Measurements from ENCODE around the gene RNLS.

RNLS gene

DNA sequence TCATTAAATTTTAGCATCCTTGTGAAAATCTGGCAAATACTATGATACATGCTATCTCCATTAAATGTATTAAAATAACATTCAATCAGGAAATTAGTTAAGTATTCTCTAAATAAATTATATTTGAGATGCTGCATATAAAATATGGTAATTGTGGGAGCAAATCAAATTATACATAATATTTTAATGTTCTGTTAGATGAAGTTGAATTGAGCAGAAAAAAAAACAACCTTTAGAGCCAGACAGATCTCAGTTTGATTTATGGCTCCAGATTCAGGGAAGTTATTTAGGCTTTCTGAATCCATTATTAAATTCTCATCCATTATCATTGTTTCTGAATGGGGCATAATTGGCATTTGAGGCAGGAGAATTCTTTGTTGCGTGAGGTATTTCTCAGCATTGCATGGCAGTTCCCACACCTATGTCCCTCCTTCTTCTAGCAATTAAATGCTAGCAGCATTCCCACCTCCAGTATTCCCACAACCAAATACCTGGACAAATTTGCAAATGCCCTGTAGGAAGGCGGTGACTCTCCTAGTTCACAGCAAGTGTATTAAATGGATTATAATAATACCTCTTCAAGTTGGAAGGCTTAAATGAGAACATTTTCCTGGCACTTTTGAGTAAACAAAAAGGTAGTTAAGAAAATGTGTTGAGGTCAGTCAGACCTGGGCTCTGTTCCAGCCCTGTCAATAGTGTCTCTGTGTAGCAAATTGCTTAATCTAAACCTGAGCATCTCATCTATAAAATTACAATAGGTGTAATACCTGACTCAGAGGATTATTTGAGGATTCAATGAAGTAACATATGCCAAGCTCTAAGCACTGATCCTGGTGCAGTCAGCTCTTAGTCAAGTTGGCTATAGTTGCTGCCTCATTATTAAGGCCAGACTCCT, 108.9 kb downstream of the RNLS start:
- DNase-seq = no peak

DNA sequence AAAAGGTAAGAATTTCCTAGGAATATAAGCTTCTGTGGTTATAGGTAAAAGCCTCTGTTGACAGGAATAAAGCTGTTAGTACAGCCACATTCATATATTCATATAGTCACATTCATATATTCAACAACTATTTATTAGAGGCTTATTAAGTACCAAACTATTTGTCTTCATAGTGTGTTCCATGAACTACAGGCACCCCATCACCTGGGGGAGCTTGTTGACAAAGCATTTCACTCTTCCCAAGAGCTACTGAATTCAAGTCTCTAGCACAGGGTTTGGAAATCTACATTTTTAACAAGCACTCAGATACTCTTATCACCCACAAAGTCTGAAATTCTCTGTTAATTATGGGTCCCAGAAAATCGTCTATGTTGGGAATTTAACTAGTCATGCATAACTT, 110.6 kb downstream of the RNLS start:
- no peak for DNase-seq

DNA sequence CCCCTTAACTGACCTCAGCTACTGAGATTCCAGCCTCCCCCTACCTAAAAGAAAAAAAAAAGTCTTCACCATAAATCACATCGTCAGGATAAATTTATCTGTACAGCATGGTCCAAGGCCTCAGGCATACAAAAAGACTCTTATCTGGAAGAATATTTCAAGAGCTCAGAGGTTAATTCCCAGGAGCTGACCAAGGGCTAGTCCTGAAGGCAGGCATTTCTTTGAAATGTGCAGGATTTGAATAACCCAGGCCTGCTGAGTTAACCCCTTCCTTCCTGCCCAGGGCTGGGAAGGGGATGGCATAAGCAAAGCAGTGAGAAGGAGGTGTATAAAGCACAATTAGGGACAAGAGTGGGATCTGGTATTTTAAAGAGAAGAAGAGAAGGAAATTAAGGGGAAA, 111.2 kb downstream of the RNLS start:
- no peak for DNase-seq

DNA sequence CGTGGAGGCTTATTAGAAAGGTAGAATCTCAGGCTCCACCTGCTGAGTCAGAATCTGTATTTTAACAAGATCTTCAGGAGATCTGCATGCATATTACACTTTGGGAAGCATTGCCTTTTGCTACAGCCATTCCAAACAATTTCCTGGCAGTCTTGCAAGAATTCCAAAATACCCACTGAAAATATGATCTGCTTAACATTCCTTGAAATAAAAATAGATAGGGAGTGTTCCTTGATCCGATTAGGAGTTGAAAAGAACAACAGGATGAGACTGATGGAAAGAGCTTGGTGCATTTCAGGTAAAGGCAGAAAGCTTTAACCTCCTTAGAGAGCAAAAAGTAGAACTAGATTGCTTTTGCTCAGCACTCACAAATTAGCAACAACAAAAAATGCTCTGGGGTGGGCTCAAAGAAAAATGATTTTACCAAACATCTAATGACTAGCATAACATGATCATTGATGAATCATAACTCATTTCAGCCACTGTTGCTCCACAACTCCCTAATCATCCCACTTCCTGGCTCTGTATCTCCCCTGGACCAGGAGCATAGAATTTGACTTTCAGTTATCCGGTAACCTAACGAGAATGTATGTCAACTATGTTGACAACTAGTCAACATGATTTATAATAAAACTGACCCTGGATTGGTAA, 115.2 kb downstream of the RNLS start:
- no peak for DNase-seq

DNA sequence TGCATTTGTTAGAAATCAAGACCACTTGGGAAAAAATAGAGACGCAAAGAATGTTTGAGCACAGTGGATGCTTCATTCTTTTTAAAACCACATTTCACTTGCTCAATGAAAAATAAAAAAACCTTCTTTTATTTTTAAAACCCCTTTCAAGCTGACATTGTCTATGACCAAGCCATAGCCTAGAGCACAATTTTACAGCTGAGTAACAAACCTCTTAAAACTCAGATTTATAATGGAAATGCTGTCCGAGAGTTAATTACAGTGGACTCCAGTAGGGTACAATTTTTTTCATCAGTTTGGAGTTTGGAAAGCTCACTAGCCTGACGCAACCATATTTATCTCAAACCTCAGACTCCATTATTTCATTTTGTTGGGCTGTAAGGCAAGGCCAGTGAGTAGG, 116.3 kb downstream of the RNLS start:
- DNase-seq = no peak

DNA sequence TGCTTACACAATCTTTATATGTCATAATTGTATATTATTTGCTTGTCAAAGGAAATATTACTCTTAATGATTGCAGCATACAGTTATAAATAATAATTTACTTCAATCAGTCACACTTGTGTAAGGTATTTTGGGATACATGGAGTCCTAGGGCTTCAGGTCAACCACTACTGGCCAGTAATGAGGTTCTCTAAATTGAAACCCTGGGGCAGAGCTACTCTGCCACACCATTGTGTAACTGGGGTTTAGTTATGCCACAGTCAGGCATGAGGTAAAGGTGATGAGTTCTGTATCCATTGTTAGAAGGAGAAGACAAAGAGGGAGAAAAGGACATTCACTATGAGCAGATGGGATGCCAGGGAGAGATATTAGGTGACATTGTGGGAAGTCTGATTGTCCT, 117.4 kb downstream of the RNLS start:
- no peak for DNase-seq

DNA sequence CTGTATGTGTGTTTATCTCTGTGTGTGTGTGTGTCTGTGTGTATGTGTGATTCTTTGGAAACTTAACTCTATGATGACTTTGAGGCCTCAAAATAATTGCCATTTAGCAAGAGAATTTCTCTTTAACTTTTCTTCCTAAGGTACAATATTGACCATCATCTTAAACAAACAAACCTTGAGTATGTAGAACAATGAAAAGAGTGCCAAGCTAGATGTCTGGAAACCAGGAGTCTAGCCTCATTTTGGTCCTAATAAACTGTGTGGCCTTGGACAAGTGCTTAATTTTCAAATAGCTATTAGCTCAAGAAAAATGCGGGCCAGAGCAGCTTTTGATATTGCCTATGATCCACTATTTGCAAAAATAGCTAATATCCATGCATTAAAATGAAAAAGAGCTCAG, 119.3 kb downstream of the RNLS start:
- DNase-seq = no peak

DNA sequence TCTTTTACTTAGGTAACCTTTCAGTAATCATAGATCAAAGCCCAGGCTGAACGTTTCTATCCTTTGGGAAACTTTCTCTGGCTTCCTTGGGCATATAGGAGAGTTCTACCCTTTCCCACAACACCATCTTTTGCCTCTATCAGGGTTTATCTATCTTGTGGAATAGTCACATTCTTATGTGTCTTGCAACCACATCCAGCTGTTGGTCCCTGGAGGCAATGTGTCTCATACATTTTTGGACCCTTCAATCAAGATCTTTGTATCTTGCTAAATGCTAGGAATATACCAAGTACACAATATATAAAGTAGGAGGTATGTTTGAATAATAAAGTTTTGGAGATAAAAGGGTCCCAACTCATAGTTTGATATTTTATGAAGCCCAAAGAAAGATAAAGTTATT, 121.7 kb downstream of the RNLS start:
- DNase-seq = no peak

DNA sequence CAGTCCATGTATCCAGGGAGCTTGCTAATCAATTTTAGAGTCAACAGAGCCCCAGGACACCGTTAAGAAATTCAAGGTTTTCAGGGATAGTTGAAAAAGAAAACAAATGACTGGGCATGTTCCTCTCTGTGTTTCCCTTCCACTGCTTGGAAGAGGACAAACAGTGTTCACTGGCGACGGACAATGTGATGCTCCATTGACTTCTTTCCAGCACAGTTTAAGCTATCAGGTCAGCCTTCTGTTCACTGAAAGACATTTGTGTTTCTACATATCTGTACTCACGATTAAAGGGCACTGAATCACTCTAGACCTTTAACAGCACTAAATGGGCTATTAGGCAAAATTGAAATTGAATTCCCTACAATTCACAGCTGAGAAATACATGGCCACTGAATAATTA, 123.6 kb downstream of the RNLS start:
- DNase-seq = no peak

DNA sequence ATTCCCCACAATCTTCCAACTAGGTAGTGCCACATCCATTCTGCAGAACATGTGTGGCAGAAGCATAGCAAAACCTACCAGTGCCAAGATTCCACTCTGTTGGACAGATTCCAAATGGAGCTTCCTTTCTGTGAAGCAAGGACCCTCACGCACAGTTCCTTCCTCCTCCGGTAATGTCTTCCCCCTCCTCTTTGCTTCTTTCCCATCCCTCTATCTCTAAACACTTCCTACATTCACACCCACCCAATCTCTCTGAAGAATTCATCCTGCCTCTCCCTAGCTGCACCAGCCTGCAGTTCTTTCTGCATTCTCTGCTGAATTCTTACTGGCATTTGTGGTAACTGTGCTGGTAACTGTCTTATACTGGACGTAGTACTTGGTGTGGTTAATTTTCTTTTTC, 124.9 kb downstream of the RNLS start:
- no peak for DNase-seq

DNA sequence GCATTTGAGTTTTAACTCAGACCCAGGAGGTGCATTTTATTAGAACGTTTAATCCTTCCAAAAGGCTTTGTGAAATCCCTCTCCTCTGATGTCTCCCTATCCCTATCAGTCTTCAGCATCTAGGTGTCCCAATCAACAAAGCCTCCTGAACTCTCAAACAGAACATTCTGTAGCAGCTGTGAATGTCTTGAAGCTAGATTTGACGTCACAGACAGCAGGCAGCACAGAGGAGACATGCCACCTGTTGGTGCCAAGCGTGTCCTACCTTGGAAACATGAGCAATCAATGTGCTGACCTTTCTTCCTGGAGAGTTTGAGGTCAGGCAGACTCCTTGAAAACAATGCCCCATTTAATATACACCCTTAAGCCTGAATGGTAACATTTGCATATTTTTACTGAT, 125.5 kb downstream of the RNLS start:
- no peak for DNase-seq

DNA sequence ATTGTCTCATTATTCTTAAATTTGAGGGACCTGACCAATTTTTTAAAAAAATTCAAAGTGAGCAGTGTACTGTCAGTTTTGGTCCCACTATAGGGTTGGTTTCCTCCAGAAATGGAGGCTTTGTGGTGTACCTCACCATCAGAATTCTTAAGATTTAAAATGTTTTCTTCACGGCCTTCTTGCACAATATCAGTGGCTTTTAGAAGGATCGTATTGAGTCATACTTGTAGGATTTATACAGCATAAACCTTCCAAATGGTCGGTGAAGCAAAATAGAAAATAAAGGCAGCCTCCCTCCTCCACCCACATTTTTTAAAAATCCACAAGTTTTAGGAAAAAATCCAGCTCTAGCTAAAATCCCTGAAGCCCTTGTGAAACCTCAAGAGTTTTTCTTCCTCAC, 126.4 kb downstream of the RNLS start:
- DNase-seq = no peak

DNA sequence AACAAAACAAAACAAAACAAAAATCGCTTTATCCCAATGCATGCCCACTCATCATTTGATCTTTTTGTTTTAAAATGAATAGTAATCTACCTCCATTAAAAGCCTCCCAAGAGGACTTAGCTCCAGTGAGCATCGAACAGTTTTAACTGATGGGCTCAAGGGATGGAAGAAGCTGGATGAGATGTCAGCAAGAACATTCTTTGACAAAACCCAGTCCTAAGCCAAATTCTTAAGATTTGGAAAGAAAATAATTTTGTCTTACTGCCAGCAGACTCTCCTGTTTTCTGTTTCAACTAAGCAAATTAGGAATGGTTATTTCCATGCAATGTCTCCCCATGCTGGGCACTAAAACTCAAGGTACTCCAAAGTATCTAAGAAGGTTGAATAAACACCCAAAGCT, 127.3 kb downstream of the RNLS start:
- no peak for DNase-seq

DNA sequence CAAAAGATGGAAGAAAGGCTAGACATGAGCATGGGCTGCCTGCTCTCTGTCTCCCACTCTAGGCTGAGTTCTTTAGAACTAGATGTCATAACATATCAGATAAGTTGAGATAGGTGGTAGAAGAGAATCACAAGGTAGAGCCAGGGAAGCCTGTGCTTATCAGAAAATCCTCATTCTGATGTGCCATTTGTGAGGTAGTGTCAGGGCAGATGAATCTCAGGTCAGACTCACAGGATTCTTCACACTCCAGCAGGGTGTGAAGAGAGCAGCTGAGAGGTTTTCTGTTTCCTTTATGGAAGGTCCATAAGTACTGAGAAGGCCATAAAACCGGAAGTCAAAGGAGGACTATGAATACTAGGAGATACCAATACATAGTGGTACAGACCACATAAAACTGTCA, 132.9 kb downstream of the RNLS start:
- no peak for DNase-seq

DNA sequence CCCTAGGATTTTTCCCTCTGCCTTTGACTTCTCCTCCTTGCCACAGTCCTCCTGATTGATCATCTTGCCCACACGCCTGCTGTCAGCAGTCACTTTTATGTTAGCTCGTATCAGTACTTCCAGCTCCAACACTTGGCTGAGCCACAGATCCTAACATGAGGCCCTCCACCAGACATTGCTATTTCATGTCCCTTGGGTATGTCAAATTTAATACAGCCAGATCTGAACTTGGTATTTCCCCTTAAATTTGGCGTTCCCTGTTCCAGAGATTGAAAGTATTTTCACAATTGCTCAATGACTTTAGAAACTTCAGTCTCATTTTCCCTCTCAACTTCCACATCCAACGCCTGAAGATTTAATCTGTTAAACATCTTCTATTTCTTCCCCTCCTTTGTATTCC, 140.4 kb downstream of the RNLS start:
- DNase-seq = no peak

DNA sequence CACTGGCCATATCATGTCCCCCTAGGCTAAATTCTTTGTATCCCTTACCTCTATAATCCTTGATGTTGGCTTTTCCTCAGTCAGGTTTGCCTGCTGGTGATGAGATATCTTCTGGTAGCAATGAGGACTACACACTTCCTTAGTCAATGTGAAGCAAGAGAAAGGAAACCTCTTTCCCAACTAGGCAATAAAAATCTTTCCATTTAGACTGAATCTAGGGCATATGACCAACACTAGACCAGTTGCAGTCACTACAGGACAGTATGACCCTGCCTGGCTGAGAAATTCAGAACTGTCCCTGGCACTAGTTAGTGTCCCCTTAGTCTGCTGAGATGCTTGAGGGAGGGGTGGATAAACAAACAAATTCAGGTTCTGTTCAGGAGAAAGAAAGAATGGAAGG, 142.6 kb downstream of the RNLS start:
- no peak for DNase-seq

DNA sequence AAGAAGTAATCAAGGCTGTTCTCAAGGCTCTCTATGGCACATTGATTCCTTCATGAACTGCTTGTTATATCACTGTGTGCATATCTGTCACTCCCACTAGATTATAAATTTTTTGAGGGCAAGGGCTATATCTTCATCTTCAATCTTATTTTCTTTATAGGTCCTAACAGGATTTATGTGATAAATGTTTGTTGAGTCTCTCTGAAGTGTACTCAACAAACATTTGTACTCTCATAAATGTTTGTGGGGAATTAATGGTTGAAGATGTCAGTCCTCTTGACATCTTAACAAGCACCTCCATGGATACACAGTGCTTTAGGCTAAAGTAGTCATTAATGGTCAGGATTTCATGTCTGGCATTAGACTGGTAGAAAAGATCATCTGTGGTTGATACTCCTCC, 143.2 kb downstream of the RNLS start:
- no peak for DNase-seq

DNA sequence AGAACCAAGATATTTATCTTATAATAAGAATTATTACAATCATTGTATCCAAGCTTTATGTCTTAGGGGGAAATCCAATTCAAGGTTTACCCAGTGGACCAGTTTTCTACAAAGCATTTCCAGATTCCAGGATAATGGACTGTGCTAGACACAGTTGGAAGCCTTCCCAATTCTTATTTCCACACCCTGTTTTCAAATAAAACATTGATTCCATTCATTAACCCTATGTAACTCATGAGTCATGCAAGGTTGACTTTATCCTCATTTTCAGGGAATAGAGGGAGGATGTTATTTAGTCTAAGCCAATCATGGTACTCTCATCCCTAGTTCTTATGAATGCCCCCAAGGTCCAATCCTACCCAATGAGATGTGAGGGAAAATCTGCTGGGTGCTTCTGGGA, 145.7 kb downstream of the RNLS start:
- no peak for DNase-seq

DNA sequence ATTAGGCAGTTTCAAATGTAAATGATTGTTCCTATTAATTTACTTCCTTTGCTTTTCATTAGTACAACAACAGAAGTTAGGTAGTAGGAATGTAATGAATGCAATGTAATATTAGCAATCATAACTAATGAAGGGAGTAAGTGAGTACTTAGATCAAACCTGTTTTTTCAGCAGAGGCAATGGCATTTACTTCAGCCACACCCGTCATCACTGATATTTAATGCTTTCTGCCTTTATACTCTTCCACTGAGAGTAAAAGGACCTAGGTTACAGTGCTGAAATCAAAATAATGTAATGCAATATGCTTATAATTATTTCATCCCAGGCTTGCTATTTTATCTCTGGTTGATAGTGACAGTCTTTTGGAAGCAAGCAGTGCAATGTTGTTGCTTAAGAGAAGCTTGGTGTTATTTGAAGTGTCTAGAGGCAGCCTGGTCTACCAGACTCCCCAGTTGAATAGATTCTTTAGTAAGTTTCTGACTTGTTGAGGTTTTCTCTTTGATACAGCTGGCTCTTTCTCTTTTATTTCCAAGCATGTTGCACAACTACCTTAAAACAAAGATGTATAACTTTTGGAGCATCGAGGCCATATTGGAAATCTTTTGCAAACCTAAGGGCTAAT, 149.4 kb downstream of the RNLS start:
- DNase-seq = no peak

DNA sequence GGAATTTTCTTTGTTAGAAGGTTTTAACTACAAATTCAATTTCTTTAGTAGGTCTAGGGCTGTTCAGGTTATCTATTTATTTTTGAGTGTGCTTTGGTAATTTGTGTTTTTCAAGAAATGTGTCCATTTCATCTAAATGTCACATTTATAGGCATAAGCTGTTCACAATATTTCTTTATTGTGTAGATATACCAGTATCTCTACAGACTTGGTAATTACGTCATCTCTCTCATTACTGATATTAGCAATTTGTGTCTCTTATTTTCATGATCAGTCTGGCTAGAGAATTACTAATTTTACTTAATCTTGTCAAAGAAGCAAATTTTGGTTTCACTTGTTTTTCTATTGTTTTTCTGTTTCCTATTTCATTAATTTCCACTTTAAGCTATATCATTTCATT, 152.0 kb downstream of the RNLS start:
- DNase-seq = no peak

DNA sequence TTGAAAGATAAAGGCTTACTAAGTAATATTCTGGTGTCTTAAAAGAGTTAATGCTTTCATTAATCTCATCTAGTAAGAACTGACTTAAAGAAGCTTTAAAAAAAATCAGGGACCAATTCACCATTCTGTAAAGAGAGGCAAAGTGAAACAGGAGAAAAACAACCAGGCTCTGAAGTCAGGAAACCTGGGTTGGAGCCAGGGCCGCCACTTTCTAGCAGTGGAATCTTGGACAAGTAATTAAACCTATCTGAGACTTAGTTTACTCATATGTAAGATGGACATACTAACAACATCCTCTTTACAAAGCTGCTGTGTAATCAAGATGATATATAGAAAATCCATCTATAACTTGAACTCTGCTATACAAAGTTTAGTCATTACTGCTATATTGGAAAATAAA, 154.1 kb downstream of the RNLS start:
- no peak for DNase-seq

DNA sequence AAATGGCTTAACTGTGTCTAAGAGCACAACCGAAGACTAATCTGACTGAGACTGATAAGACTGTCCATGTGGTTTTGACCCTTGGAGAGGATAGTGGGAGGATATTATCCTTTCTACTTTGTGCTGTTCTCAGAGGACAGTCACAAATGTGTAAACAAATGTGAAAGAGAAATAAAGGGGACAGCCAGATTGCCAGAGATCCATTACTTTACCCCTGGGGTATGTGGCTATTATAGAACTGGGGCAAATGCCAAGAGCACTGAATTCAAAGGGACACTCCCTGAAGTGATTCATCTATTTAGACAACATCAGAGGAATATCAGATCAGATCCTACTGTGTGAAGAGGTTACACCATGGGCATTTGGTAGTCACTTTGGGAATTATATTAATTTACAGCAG, 154.7 kb downstream of the RNLS start:
- no peak for DNase-seq

DNA sequence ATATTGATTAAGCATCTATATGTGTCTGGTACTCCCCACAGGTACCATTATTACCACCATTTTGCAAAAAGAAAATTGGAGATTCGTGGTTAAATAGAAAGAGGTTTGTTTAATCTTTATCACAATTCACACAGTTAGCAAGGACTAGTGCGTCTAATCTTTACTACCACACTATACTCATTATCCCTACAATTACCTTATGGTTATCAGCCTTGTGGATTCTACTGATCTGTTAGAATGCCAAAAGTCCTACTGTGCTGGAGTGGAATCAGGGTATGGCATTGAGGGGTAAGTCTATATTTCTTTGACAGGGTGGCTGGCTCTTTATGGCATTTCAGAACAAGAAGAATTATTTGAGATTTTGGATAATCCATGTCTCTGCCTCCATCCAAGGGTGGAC, 156.1 kb downstream of the RNLS start:
- no peak for DNase-seq

DNA sequence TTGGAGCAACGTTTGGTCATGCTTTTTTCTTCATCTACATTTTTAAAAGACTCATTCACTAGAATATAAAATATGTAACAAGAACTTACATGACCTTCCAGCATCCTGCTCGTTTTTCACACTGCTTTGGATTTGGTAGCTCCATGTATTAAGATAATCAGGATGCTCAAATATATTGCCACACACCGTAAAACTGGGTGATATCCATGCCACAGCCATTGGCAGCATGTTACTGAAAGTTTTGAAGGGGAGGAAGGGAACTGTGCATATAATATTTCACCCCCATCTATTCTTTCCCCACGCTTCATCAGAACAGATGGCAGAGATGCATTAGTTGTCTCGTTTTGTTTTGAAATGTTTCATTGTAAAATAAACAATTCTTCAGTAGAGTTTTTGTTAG, 158.2 kb downstream of the RNLS start:
- DNase-seq = no peak

All from activated T-cell treated with anti-CD3 and anti-CD28 coated beads, Interleukin-2, amount 50 U/mL, for 1 hour (primary cell).